HAP-1 (cell line): ENCODE measurements around the gene SHC3.

ENCODE experiments used
- DNase-seq, 2 experiments: peaks; one replicate each; pipeline ENCODE4 v3.0.0-alpha.2; 2016 to 2020; ENCODE audit warnings: low spot score in 2 of 2
- H3K27me3 ChIP-seq: fragments of 250-450 bp; sonication (Bioruptor Pico); 2 replicates; pipeline ENCODE4 v1.5.1; 2020; ENCODE audit warnings: low read depth, mild to moderate bottlenecking, moderate library complexity
- H3K36me3 ChIP-seq: fragments of 250-450 bp; sonication (Bioruptor Pico); replicated peaks from 2 replicates; pipeline ENCODE4 v1.5.1; 2020; ENCODE audit warnings: mild to moderate bottlenecking
- H3K4me1 ChIP-seq: fragments of 250-450 bp; sonication (Bioruptor Pico); 2 replicates; pipeline ENCODE4 v1.5.1; 2020; ENCODE audit warnings: mild to moderate bottlenecking
- H3K4me3 ChIP-seq: fragments of 250-450 bp; sonication (Bioruptor Pico); 2 replicates; pipeline ENCODE4 v1.5.1; 2020; ENCODE audit warnings: mild to moderate bottlenecking, moderate library complexity
- H3K9me3 ChIP-seq: fragments of 250-450 bp; sonication (Bioruptor Pico); 2 replicates; pipeline ENCODE4 v1.5.1; 2020; ENCODE audit warnings: mild to moderate bottlenecking, moderate library complexity
- in situ Hi-C: fragments of 300-500 bp; cut with MboI; formaldehyde crosslinking; loops from 3 replicates; pipeline ENCODE4 v1.14.3; 2020; ENCODE audit warnings: low sequenced_read_pairs, inconsistent platforms, mixed read lengths

The SHC3 gene

GRCh38 chr9:88988796-88989641 lies 189.6 kb downstream of the SHC3 start:
- no peak for DNase-seq
- no peak overlapping the region for H3K4me3 ChIP-seq
- no peaks in the 10 kb centered on the region for H3K4me1 ChIP-seq
- 0 out of 2 replicates have a peak, but pooled peaks cover 2% of the 10 kb centered on the region for H3K27me3 ChIP-seq
- no peaks in the 10 kb centered on the region for H3K9me3 ChIP-seq
- in situ Hi-C loops: no loop called here
- H3K36me3 ChIP-seq: no peaks in the 10 kb centered on the region

- 0 out of 2 replicates have a peak, but pooled peaks cover 2% of the 10 kb centered on the region for H3K27me3 ChIP-seq
- no peaks in the 10 kb centered on the region for H3K9me3 ChIP-seq
- DNase-seq: no peak
- in situ Hi-C loops: no loop called here
- no peaks in the 10 kb centered on the region for H3K36me3 ChIP-seq
- no peak overlapping the region for H3K4me3 ChIP-seq
- H3K4me1 ChIP-seq: no peaks in the 10 kb centered on the region
Observed at GRCh38 chr9:88987661-88988060, 191.0 kb downstream of the SHC3 start.

GRCh38 chr9:88986776-88987175 lies 191.8 kb downstream of the SHC3 start:
- no peaks in the 10 kb centered on the region for H3K9me3 ChIP-seq
- H3K4me1 ChIP-seq: no peaks in the 10 kb centered on the region
- in situ Hi-C loops: no loop called here
- H3K36me3 ChIP-seq: no peaks in the 10 kb centered on the region
- no peak overlapping the region for H3K4me3 ChIP-seq
- no peak for DNase-seq
- H3K27me3 ChIP-seq: 0 out of 2 replicates have a peak, but pooled peaks cover 2% of the 10 kb centered on the region

GRCh38 chr9:88985616-88986015 lies 193.0 kb downstream of the SHC3 start:
- Histone ChIP-seq H3K9me3 (no peaks in the 10 kb centered on the region), H3K4me3 (no peak overlapping the region), H3K4me1 (no peaks in the 10 kb centered on the region), H3K27me3 (no peaks in the 10 kb centered on the region), H3K36me3 (no peaks in the 10 kb centered on the region)
- in situ Hi-C loops: no loop called here
- no peak for DNase-seq

GRCh38 chr9:88984543-88984883 lies 194.1 kb downstream of the SHC3 start:
- in situ Hi-C loops: no loop called here
- H3K36me3 ChIP-seq: no peaks in the 10 kb centered on the region

GRCh38 chr9:88983865-88984542 lies 194.6 kb downstream of the SHC3 start:
- Histone ChIP-seq H3K36me3 (no peaks in the 10 kb centered on the region), H3K4me1 (no peaks in the 10 kb centered on the region), H3K27me3 (no peaks in the 10 kb centered on the region), H3K9me3 (no peaks in the 10 kb centered on the region), H3K4me3 (no peak overlapping the region)
- DNase-seq: no peak
- in situ Hi-C loops: no loop called here

More at GRCh38 chr9:88984543-88984883, 194.1 kb downstream of the SHC3 start:
- no peak for DNase-seq
- Histone ChIP-seq H3K27me3 (no peaks in the 10 kb centered on the region), H3K4me1 (no peaks in the 10 kb centered on the region), H3K9me3 (no peaks in the 10 kb centered on the region), H3K4me3 (no peak overlapping the region)

- no peak for DNase-seq
Observed at GRCh38 chr9:88980740-88981203, 197.8 kb downstream of the SHC3 start.

GRCh38 chr9:88979791-88980190 lies 198.8 kb downstream of the SHC3 start:
- DNase-seq: no peak
- in situ Hi-C loops: no loop called here
- Histone ChIP-seq H3K9me3 (no peaks in the 10 kb centered on the region), H3K36me3 (no peaks in the 10 kb centered on the region), H3K4me3 (no peak overlapping the region), H3K4me1 (no peaks in the 10 kb centered on the region), H3K27me3 (no peaks in the 10 kb centered on the region)

More at GRCh38 chr9:88980740-88981203, 197.8 kb downstream of the SHC3 start:
- in situ Hi-C loops: no loop called here
- H3K9me3 ChIP-seq: no peaks in the 10 kb centered on the region
- no peaks in the 10 kb centered on the region for H3K36me3 ChIP-seq
- H3K4me3 ChIP-seq: no peak overlapping the region
- no peaks in the 10 kb centered on the region for H3K27me3 ChIP-seq
- no peaks in the 10 kb centered on the region for H3K4me1 ChIP-seq

GRCh38 chr9:88979021-88979420 lies 199.6 kb downstream of the SHC3 start:
- no peak overlapping the region for H3K4me3 ChIP-seq
- H3K36me3 ChIP-seq: no peaks in the 10 kb centered on the region
- H3K27me3 ChIP-seq: no peaks in the 10 kb centered on the region
- in situ Hi-C loops: no loop called here
- no peak for DNase-seq
- H3K9me3 ChIP-seq: no peaks in the 10 kb centered on the region
- no peaks in the 10 kb centered on the region for H3K4me1 ChIP-seq

GRCh38 chr9:88978034-88978433 lies 200.6 kb downstream of the SHC3 start:
- no peak for DNase-seq
- Histone ChIP-seq H3K4me3 (no peak overlapping the region), H3K36me3 (no peaks in the 10 kb centered on the region), H3K9me3 (no peaks in the 10 kb centered on the region), H3K27me3 (no peaks in the 10 kb centered on the region), H3K4me1 (no peaks in the 10 kb centered on the region)
- in situ Hi-C loops: no loop called here

GRCh38 chr9:88976890-88977257 lies 201.7 kb downstream of the SHC3 start:
- Histone ChIP-seq H3K4me1 (no peaks in the 10 kb centered on the region), H3K9me3 (no peaks in the 10 kb centered on the region), H3K27me3 (no peaks in the 10 kb centered on the region), H3K36me3 (no peaks in the 10 kb centered on the region), H3K4me3 (no peak overlapping the region)
- DNase-seq: no peak
- in situ Hi-C loops: no loop called here

- H3K4me3 ChIP-seq: no peak overlapping the region
- H3K9me3 ChIP-seq: no peaks in the 10 kb centered on the region
- DNase-seq: no peak
- no peaks in the 10 kb centered on the region for H3K4me1 ChIP-seq
- H3K36me3 ChIP-seq: no peaks in the 10 kb centered on the region
- H3K27me3 ChIP-seq: no peaks in the 10 kb centered on the region
- in situ Hi-C loops: no loop called here
Observed at GRCh38 chr9:88975966-88976889, 202.4 kb downstream of the SHC3 start.

- Histone ChIP-seq H3K27me3 (no peaks in the 10 kb centered on the region), H3K4me1 (no peaks in the 10 kb centered on the region), H3K4me3 (no peak overlapping the region), H3K9me3 (no peaks in the 10 kb centered on the region), H3K36me3 (no peaks in the 10 kb centered on the region)
- in situ Hi-C loops: no loop called here
- DNase-seq: no peak
Observed at GRCh38 chr9:88974641-88975040, 204.0 kb downstream of the SHC3 start.
